Spleen (tissue), 11 donors: Measurements from ENCODE around the gene ACTR5. TPM values are rescaled to one million over a fixed set of nuclear protein-coding genes. Genes with fewer than 3 reads are reported as not detected.

Source experiments
- DNase-seq: peaks from one replicate; pipeline ENCODE4 v3.0.0-alpha.2; 2020
- H3K27ac ChIP-seq, 8 donors: fragments of 200-600 bp; sonication (generic) in 7 of 8; 1 replicate in 4 of 8; 2 replicates in 4 of 8; pipeline versions ENCODE4 v1.5.0 to v1.8.0; 2016 to 2021; ENCODE audit warnings: inconsistent platforms in 4 of 8, mild to moderate bottlenecking in 4 of 8, moderate library complexity in 1 of 8
- H3K27me3 ChIP-seq, 7 donors: fragments of 200-600 bp; sonication (generic) in 6 of 7; replicated peaks in 1 of 7; 1 replicate in 4 of 7; 2 replicates in 3 of 7; pipeline versions ENCODE4 v1.5.0 to v1.8.0; 2016 to 2021; ENCODE audit warnings: inconsistent platforms in 3 of 7, mild to moderate bottlenecking in 1 of 7
- H3K36me3 ChIP-seq, 6 donors: fragments of 200-600 bp; sonication (generic) in 5 of 6; 1 replicate in 4 of 6; 2 replicates in 2 of 6; pipeline versions ENCODE4 v1.5.0 to v1.8.0; 2016 to 2021; ENCODE audit warnings: inconsistent platforms in 2 of 6
- H3K4me1 ChIP-seq, 6 donors: fragments of 200-600 bp; sonication (generic) in 5 of 6; 1 replicate in 3 of 6; 2 replicates in 3 of 6; pipeline versions ENCODE4 v1.5.0 to v1.8.0; 2016 to 2021; ENCODE audit warnings: inconsistent platforms in 3 of 6
- H3K4me3 ChIP-seq, 8 donors: fragments of 200-600 bp; sonication (generic) in 7 of 8; 1 replicate in 4 of 8; 2 replicates in 4 of 8; pipeline versions ENCODE4 v1.5.0 to v1.8.0; 2016 to 2021; ENCODE audit warnings: inconsistent platforms in 4 of 8, mild to moderate bottlenecking in 4 of 8, moderate library complexity in 2 of 8
- H3K9me3 ChIP-seq, 8 donors: fragments of 200-600 bp; sonication (generic) in 7 of 8; 1 replicate in 4 of 8; 2 replicates in 4 of 8; pipeline versions ENCODE4 v1.5.0 to v1.8.0; 2016 to 2021; ENCODE audit warnings: inconsistent platforms in 4 of 8
- CTCF ChIP-seq, 11 experiments: fragments of 200-600 bp in 7 of 11; fragments of 450-650 bp in 4 of 11; sonication (generic) in 4 of 11; IDR thresholded peaks in 8 of 11; conservative IDR thresholded peaks in 3 of 11; 1 replicate in 7 of 11; 2 replicates in 4 of 11; pipeline versions ENCODE4 v1.4.0 to v1.8.0; 2016 to 2021; ENCODE audit warnings: antibody characterized with exemption in 11 of 11, inconsistent platforms in 4 of 11, mild to moderate bottlenecking in 1 of 11
- POLR2A ChIP-seq, 3 donors: fragments of 450-650 bp; IDR thresholded peaks; one replicate each; pipeline ENCODE4 v1.5.1; 2017; ENCODE audit warnings: antibody characterized with exemption in 3 of 3, mild to moderate bottlenecking in 1 of 3
- POLR2AphosphoS5 ChIP-seq, 3 donors: sonication (generic); formaldehyde crosslinking; IDR thresholded peaks; one replicate each; pipeline ENCODE4 v1.5.1; 2017; ENCODE audit warnings: antibody characterized with exemption in 3 of 3
- WGBS, 5 donors: extraction: QIAGEN DNeasy Blood & Tissue Kit in 3 of 5; methylation state at CpG; one replicate each; pipeline versions ENCODE4 v1.1.5 to v1.1.7; 2013 to 2018; 5-methylcytosine and 5-hydroxymethylcytosine counted together
- intact Hi-C: fragments of 100-400 bp; cut with DNase I; formaldehyde crosslinking; loops from one replicate; pipeline ENCODE4 v1.15.0; 2023; ENCODE audit warnings: low total_unique reads
- polyA plus RNA-seq, 3 donors: library from polyadenylated mRNA; stranded (reverse); fragments of 200-250 nt; gene quantifications; one replicate each; pipeline ENCODE4 v1.2.1, GENCODE V29; 2013
- total RNA-seq, 7 donors: library from RNA; depleted of rRNA in 3 of 7; stranded (reverse); fragments of >200 nt in 3 of 7; fragmentation: NEBNext Ultra II Directional in 4 of 7; extraction: Animal tissue kit (Norgen Biotek cat#: 25700) in 4 of 7; gene quantifications; one replicate each; pipeline versions ENCODE4 v1.1.0 to v1.2.1, GENCODE V29; 2016 to 2021
- donor health status: healthy with polysubstance abuse.
- donor health status: DM: no; HTN: no; CAD: no; lungs with moderate emphysema.
- donor health status: DM: no; HTN: no; CAD: no.
- donor health status: Bipolar disorder and iron deficiency.
- donor health status: healthy.
- donor health status: DM: no; HTN: no; CAD: no.
- donor health status: DM: yes; HTN: yes; CAD: no.

ACTR5 gene
- total and polyA plus RNA-seq, 10 donors: 5.6 to 12.8 (median 9.5) TPM

DNA sequence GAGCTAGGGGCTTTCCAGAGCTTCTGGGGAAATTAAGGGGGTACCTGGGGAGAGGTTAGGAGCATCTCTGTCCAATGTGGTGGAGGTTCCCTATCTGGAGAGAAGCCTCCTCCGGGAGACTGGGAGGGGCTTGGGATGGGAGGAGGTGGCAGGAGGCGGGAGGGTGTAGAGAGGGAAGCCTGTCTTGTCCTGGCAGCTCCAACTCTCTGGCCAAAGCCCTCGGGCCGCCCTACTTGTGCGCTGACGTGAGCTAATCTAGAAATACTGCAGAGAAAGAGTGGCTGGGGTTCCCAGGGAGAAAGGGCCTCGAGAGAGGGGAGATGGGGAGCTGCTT, 25.6 kb upstream of the ACTR5 start:
- Histone ChIP-seq H3K4me1 (peaks cover 7 to 53% (median 44%) of the 10 kb centered on the region in 6 donors), H3K4me3 (no peak overlapping the region), H3K36me3 (no peaks in the 10 kb centered on the region), H3K27me3 (peaks cover 32 to 100% (median 73%) of the 10 kb centered on the region in 7 donors), H3K9me3 (peaks cover 0 to 4% (median 0%) of the 10 kb centered on the region in 8 donors), H3K27ac (no peak overlapping the region)
- no peak for TF ChIP-seq CTCF (IDR thresholded peaks at IDR 0.05 in 8 of 11, conservative IDR thresholded peaks at IDR 0.05 in 3 of 11)
- no peak for TF ChIP-seq POLR2A (IDR thresholded peaks at IDR 0.05)
- TF ChIP-seq POLR2AphosphoS5 (IDR thresholded peaks at IDR 0.05): no peak
- intact Hi-C loops: no loop called here
- WGBS, 5 donors: 1 to 9% (median 3%) methylated on average over 7 of the region's 7 CpGs
- DNase-seq: no peak

DNA sequence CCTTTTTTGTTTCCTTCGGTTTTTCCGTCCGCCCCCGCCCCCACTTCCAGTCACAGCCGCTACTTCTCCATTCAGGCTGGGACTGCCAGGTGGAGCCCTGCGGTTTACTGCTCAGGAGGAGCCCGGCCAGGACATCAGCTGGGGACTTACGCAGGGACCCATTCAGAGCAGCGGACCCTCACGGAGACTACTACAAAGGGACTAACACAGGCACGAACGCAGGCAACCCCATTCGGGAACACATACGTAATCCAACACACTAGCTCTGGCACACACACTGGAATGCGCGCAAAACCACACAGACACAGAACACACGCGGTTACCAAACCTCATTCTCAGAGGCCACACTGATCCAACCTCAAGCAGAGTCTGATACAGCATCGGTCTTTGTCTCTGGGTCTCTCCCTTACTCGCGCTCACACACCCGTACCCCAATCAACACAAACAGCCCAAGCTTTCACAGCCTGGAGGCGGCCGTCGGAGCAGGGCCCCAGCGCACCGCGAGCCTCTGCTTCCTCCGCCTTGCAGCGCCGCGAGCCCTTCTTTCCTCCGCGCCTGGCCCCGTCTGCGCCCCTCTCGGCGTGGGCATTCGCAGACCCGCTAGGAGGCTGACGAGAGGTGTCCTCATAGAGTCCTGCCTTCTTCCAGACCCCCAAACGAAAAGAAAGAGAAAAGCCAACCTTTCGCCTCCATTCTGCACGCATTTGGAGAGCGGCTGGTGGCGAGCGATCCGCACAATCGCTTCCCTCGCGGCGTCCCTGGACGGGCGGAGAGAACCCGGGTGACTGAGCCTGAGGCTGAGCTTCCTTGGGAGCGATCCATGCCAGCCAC, 25.0 kb upstream of the ACTR5 start:
- peak overlapping the region in 3 of 8 donors; percentile 2 to 44 (median 13) for H3K4me3 ChIP-seq
- no peaks in the 10 kb centered on the region for H3K36me3 ChIP-seq
- peaks cover 0 to 10% (median 0%) of the 10 kb centered on the region in 8 donors for H3K9me3 ChIP-seq
- H3K27me3 ChIP-seq: peaks cover 38 to 100% (median 78%) of the 10 kb centered on the region in 7 donors
- H3K27ac ChIP-seq: no peak overlapping the region
- DNase-seq: no peak
- intact Hi-C loops: no loop called here
- H3K4me1 ChIP-seq: peaks cover 7 to 59% (median 49%) of the 10 kb centered on the region in 6 donors
- TF ChIP-seq POLR2AphosphoS5 (IDR thresholded peaks at IDR 0.05): no peak
- TF ChIP-seq CTCF (IDR thresholded peaks at IDR 0.05 in 8 of 11, conservative IDR thresholded peaks at IDR 0.05 in 3 of 11): no peak
- TF ChIP-seq POLR2A (IDR thresholded peaks at IDR 0.05): no peak
- 2 to 6% (median 2%) methylated on average over 36 to 56 of the region's 56 CpGs for WGBS, 5 donors

DNA sequence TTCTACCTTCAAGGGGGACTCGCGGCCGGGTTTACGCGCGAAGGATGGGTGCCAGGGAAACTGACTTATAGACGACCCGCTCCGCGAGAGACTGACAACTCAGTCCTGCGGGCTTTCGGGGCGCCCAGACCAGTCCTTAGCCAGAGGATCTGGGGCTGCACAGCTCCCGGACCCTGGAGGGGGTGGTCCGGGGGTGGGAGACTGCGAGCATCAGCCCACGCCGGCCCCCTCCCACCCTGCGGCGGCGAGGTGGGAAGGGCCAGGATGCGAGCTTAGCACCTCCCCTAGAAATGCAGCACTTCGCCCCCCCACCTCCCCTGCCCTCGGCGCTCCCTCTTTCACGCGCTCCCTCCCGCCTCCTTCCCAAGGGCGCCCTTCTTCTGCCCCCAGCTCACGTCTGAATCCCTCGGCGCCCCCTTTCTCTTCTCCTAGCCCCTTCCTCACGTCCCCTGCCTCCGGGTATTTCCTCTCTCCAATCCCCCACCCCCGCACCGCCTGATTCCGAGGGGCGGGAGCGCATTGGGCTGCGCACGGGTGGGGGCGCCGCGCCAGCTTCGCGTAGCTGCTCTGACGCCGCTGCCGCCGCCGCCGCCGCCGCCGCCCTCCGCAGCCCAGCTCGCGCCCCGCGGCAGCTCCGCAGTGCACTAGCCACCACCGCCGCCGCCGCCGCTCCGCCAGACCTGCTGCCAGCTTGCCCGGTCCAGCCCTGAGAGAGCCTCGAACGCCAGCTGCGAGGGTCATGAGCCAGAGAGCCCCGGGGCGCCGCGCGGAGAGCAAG, 24.2 kb upstream of the ACTR5 start, which contains the start of gene SLC32A1:
SLC32A1 (plus strand) TSS at position 639 of the 778 bp plus-strand sequence. CDS start 239 bp downstream, outside the sequence.
- peak within 1 kb of the TSS in 5 of 8 donors; percentile 2 to 44 (median 12) for H3K4me3 ChIP-seq
- WGBS, 5 donors: 3 to 4% (median 3%) methylated on average over 45 to 73 of the region's 76 CpGs
- no peak within 1 kb of the TSS for H3K27ac ChIP-seq
- H3K36me3 ChIP-seq: no peaks in the 10 kb centered on the region
- intact Hi-C loops: no loop called here
- DNase-seq: no peak
- peaks cover 7 to 67% (median 57%) of the 10 kb centered on the region in 6 donors for H3K4me1 ChIP-seq
- TF ChIP-seq POLR2AphosphoS5 (IDR thresholded peaks at IDR 0.05): no peak
- TF ChIP-seq POLR2A (IDR thresholded peaks at IDR 0.05): no peak
- TF ChIP-seq CTCF (IDR thresholded peaks at IDR 0.05 in 8 of 11, conservative IDR thresholded peaks at IDR 0.05 in 3 of 11): no peak
- peaks cover 41 to 100% (median 86%) of the 10 kb centered on the region in 7 donors for H3K27me3 ChIP-seq
- H3K9me3 ChIP-seq: peaks cover 0 to 14% (median 0%) of the 10 kb centered on the region in 8 donors
